HFFc6 (cell line): Measurements from ENCODE around the gene CPN1. TPM values are rescaled to one million over a fixed set of nuclear protein-coding genes. Genes with fewer than 3 reads are reported as not detected.
A peak's percentile ranks its signal among the peaks of the same experiment; 100 is the strongest.

Source experiments
- DNase-seq: peaks from one replicate; pipeline ENCODE4 v3.0.0-alpha.2; 2018
- H3K27ac Mint-ChIP-seq: 2 replicates; pipeline ENCODE4 v1.8.0; 2020; ENCODE audit warnings: mild to moderate bottlenecking, mixed read lengths
- H3K27me3 Mint-ChIP-seq: 2 replicates; pipeline ENCODE4 v1.8.0; 2021; ENCODE audit warnings: mild to moderate bottlenecking, moderate library complexity, mixed read lengths; ENCODE audit not compliant: insufficient read depth
- H3K36me3 Mint-ChIP-seq: 2 replicates; pipeline ENCODE4 v1.8.0; 2021; ENCODE audit warnings: low read depth, mixed read lengths
- H3K4me1 Mint-ChIP-seq: 2 replicates; pipeline ENCODE4 v1.8.0; 2020; ENCODE audit warnings: low read depth, mixed read lengths
- H3K4me3 Mint-ChIP-seq: 2 replicates; pipeline ENCODE4 v1.8.0; 2020; ENCODE audit warnings: mild to moderate bottlenecking, moderate library complexity, mixed read lengths
- H3K9me3 Mint-ChIP-seq: 2 replicates; pipeline ENCODE4 v1.8.0; 2020; ENCODE audit warnings: mild to moderate bottlenecking, mixed read lengths
- total RNA-seq, 6 experiments: library from RNA; stranded (reverse); fragmentation: NEBNext Ultra II Directional; extraction: Animal tissue kit (Norgen Biotek cat#: 25700); gene quantifications; 2 replicates in 1 of 6; 3 replicates in 5 of 6; pipeline ENCODE4 v1.2.3, GENCODE V29; 2021
- TF ChIP-seq, protein P1 (sequence below): fragments of 200-600 bp; sonication (generic); IDR thresholded peaks from 2 replicates; pipeline ENCODE4 v1.5.0; 2021; ENCODE audit warnings: antibody characterized with exemption, mild to moderate bottlenecking

The CPN1 gene
- total RNA-seq, 6 experiments from 2014 or later, result not detected

DNA sequence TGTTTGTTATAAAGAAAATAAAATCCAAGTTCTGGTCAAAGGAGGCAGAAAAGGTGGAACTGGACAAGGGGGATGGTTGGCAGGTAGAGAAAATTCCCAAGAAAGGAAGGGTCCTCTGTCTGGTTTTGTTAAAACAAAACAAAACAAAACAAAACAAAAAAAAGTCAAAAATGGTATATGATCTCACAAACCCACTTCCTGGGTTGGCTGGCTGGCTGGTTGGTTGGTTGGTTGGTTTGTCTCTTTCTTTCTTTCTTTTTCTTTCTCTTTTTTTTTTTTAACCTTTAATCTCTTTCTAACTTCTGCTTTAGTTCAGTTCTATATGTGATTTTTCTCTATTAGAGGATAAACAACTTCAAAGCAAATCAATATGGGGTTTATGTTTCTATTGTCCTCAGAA is 41.1 kb upstream of the CPN1 start:
- Mint-ChIP-seq H3K9me3 (no peaks in the 10 kb centered on the region), H3K36me3 (no peaks in the 10 kb centered on the region), H3K27me3 (peaks cover 34% of the 10 kb centered on the region), H3K4me1 (no peaks in the 10 kb centered on the region), H3K27ac (no peak overlapping the region), H3K4me3 (no peak overlapping the region)
- no peak for DNase-seq
- TF ChIP-seq, protein P1, sequence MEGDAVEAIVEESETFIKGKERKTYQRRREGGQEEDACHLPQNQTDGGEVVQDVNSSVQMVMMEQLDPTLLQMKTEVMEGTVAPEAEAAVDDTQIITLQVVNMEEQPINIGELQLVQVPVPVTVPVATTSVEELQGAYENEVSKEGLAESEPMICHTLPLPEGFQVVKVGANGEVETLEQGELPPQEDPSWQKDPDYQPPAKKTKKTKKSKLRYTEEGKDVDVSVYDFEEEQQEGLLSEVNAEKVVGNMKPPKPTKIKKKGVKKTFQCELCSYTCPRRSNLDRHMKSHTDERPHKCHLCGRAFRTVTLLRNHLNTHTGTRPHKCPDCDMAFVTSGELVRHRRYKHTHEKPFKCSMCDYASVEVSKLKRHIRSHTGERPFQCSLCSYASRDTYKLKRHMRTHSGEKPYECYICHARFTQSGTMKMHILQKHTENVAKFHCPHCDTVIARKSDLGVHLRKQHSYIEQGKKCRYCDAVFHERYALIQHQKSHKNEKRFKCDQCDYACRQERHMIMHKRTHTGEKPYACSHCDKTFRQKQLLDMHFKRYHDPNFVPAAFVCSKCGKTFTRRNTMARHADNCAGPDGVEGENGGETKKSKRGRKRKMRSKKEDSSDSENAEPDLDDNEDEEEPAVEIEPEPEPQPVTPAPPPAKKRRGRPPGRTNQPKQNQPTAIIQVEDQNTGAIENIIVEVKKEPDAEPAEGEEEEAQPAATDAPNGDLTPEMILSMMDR, result no peak

GRCh38 chr10:100120550-100120949 is 38.9 kb upstream of the CPN1 start:
- no peaks in the 10 kb centered on the region for H3K9me3 Mint-ChIP-seq
- H3K27ac Mint-ChIP-seq, result no peak overlapping the region
- H3K4me1 Mint-ChIP-seq, result no peaks in the 10 kb centered on the region
- H3K4me3 Mint-ChIP-seq, result no peak overlapping the region
- DNase-seq, result no peak
- H3K36me3 Mint-ChIP-seq, result no peaks in the 10 kb centered on the region
- TF ChIP-seq, protein P1, result no peak
- H3K27me3 Mint-ChIP-seq, result peaks cover 38% of the 10 kb centered on the region

GRCh38 chr10:100119726-100120125 is 38.1 kb upstream of the CPN1 start:
- Mint-ChIP-seq H3K27ac (no peak overlapping the region), H3K36me3 (0 out of 2 replicates have a peak, but pooled peaks cover under 1% of the 10 kb centered on the region), H3K27me3 (peaks cover 34% of the 10 kb centered on the region), H3K4me3 (no peak overlapping the region), H3K9me3 (no peaks in the 10 kb centered on the region), H3K4me1 (no peaks in the 10 kb centered on the region; the same call in 1 of the 2 replicates)
- TF ChIP-seq, protein P1, result no peak
- no peak for DNase-seq

DNA sequence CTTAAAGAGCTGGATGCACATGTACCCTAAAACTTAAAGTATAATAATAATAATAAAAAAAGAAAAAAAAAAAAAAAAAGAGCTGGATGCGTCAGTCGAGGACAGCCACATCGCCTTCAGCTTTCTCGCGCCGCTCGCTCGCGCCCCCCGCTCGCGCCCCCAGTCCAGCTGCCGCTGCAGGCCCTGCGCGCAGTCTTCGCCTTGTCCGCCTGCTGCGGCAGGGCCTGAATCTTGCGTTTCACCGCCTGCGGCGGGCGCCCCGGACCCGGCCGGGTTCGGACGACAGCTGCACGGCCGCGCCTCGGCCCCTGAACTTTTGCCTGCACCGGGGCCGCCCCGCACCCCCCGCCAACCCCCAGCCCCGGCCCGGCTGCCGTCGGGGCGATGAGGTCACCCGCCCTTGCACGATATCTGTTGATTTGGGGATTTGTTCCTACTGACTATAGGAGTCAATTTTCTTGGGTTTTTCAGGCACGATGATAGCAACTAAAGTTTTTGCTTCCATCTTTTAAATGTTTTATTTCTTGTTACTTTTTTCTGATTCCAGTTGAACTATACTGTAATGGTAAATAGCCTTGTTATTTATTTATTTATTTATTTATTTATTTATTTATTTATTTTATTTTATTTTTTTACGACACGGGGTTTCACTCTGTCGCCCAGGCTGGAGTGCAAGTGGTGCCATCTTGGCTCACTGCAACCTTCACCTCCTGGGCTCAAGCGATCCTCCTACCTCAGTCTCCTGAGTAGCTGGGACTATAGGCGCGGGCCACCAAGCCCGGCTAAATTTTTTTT is 33.5 kb upstream of the CPN1 start:
- Mint-ChIP-seq H3K4me3 (peak overlapping the region; percentile 54; the same call in 1 of the 2 replicates), H3K27me3 (peaks cover 27% of the 10 kb centered on the region), H3K36me3 (0 out of 2 replicates have a peak, but pooled peaks cover 4% of the 10 kb centered on the region), H3K4me1 (peaks cover 12% of the 10 kb centered on the region; the same call in 1 of the 2 replicates), H3K27ac (no peak overlapping the region), H3K9me3 (no peaks in the 10 kb centered on the region)
- no peak for DNase-seq
- TF ChIP-seq, protein P1, result no peak

DNA sequence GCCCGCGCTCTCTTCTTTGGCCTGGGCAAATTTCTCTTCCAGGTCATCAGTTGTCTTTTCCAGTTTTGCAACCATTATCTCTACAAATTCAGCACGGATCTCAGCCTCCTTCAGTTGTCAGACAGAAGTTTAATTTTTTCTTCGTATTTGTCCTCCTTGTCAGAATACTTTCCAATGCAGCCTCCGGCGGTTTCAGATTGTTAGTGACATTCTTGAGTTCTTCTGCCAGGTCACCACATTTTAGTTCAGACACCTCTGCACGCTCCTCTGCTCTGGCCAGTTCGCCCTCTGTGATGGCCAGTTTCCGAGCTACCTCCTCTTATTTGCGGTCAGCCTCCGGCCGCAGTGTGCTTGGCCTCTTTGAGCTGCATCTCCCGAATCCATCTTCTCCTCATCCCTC is 32.8 kb upstream of the CPN1 start:
- H3K27ac Mint-ChIP-seq, result no peak overlapping the region
- peaks cover 23% of the 10 kb centered on the region for H3K27me3 Mint-ChIP-seq
- TF ChIP-seq, protein P1, result no peak

More for the DNA sequence above, 32.8 kb upstream of the CPN1 start:
- Mint-ChIP-seq H3K36me3 (0 out of 2 replicates have a peak, but pooled peaks cover 4% of the 10 kb centered on the region), H3K4me1 (peaks cover 12% of the 10 kb centered on the region; the same call in 1 of the 2 replicates), H3K4me3 (no peak overlapping the region), H3K9me3 (no peaks in the 10 kb centered on the region)
- DNase-seq, result no peak
